ENCODE data around the gene EVPL.

GRCh38 chr17:75979705-75980187 lies 47.4 kb downstream of the EVPL start:
- TF ChIP-seq POLR2A (IDR thresholded peaks at IDR 0.05) (no peak), CTCF (IDR thresholded peaks at IDR 0.05) (no peak), POLR2AphosphoS5 (IDR thresholded peaks at IDR 0.05) (no peak), EP300 (IDR thresholded peaks at IDR 0.05) (no peak)

All from sigmoid colon (tissue), 4 donors.